K562 (cell line): Measurements from ENCODE around the gene CBFA2T2. TPM values are rescaled to one million over a fixed set of nuclear protein-coding genes. Genes with fewer than 3 reads are reported as not detected.

Source experiments
- ATAC-seq: fragments of 200-7000 bp; cut with Tn5 transposase; 3 replicates; pipeline ENCODE4 v1.9.1; 2020; ENCODE audit warnings: moderate library complexity
- BruUV-seq: library from RNA; stranded (reverse); fragments of 400-500 nt; replicated peaks from 2 replicates; lab custom pipeline; 2021; lab: Mats Ljungman, UMichigan
- CTCF ChIA-PET: fragments of 300-600 bp; formaldehyde crosslinking; extraction: SDS; loops from one replicate; lab custom pipeline; 2021; ENCODE audit warnings: low intra/inter-chr PET ratio; lab: Yijun Ruan, JAX
- POLR2A ChIA-PET: fragments of 300-600, 350-650 bp; sonication (Branson Sonifier 250); formaldehyde crosslinking; extraction: SDS; loops from one replicate; lab custom pipeline; 2021; ENCODE audit warnings: antibody characterized with exemption, inconsistent platforms; lab: Yijun Ruan, JAX
- DNase-seq, 4 experiments: peaks; one replicate each; pipeline versions ENCODE4 v3.0.0 to v3.0.0-alpha.2; 2011 to 2018; ENCODE audit warnings: low spot score in 3 of 4, mixed read lengths in 3 of 4; ENCODE audit errors: extremely low read depth in 1 of 4
- FAIRE-seq: peaks from 2 replicates; lab custom pipeline; 2011; peaks lifted over from hg19 to GRCh38; lab: Jason Lieb, UNC
- H2AFZ ChIP-seq: 2 replicates; pipeline ENCODE4 v1.6.0; 2011; ENCODE audit warnings: low read depth, low read length, control low read depth, inconsistent platforms
- H3K27ac ChIP-seq: fragments of 200-600 bp; 3 replicates; pipeline ENCODE4 v1.8.0; 2011; ENCODE audit warnings: low read depth, mild to moderate bottlenecking, control low read depth, inconsistent platforms, low read length, moderate library complexity, mixed read lengths; ENCODE audit errors: extremely low read depth
- H3K27me3 ChIP-seq, 2 experiments: fragments of 300-600 bp in 1 of 2; 2 replicates in 1 of 2; 3 replicates in 1 of 2; pipeline versions ENCODE4 v1.6.0 to v1.8.0; 2011; ENCODE audit warnings: inconsistent platforms in 2 of 2, low read length in 2 of 2, mild to moderate bottlenecking in 1 of 2, mixed read lengths in 1 of 2, moderate library complexity in 1 of 2; ENCODE audit not compliant: control insufficient read depth in 2 of 2, insufficient read depth in 2 of 2
- H3K36me3 ChIP-seq: fragments of 300-600 bp; 3 replicates; pipeline ENCODE4 v1.8.0; 2011; ENCODE audit warnings: mild to moderate bottlenecking, low read length, inconsistent platforms; ENCODE audit not compliant: control insufficient read depth, insufficient read depth
- H3K4me1 ChIP-seq, 2 experiments: fragments of 200-600 bp in 1 of 2; replicated peaks in 1 of 2; 2 replicates in 1 of 2; 3 replicates in 1 of 2; pipeline versions ENCODE4 v1.5.1 to v1.8.0; 2011; ENCODE audit warnings: inconsistent platforms in 2 of 2, low read length in 2 of 2, mild to moderate bottlenecking in 1 of 2, mixed read lengths in 1 of 2, moderate library complexity in 1 of 2; ENCODE audit not compliant: control insufficient read depth in 2 of 2, insufficient read depth in 2 of 2
- H3K4me2 ChIP-seq: 2 replicates; pipeline ENCODE4 v1.6.1; 2011; ENCODE audit warnings: low read length, control low read depth, inconsistent platforms, mixed read lengths; ENCODE audit not compliant: insufficient read depth
- H3K4me3 ChIP-seq: fragments of 200-600 bp; sonication (generic), shearing (Covaris generic); 2 replicates; pipeline ENCODE4 v1.5.1; 2016; ENCODE audit warnings: control low read depth, inconsistent platforms
- H3K79me2 ChIP-seq: fragments of 200-600 bp; 3 replicates; pipeline ENCODE4 v1.8.0; 2011; ENCODE audit warnings: low read length, inconsistent platforms; ENCODE audit not compliant: control insufficient read depth, insufficient read depth
- H3K9ac ChIP-seq, 2 experiments: 2 replicates each; pipeline versions ENCODE4 v1.6.0 to v1.6.1; 2011; ENCODE audit warnings: low read depth in 2 of 2, low read length in 2 of 2, control low read depth in 1 of 2, inconsistent platforms in 1 of 2, mild to moderate bottlenecking in 1 of 2, mixed read lengths in 1 of 2; ENCODE audit not compliant: insufficient read depth in 1 of 2
- H3K9me1 ChIP-seq: one replicate; pipeline ENCODE4 v1.6.0; 2011; ENCODE audit warnings: inconsistent platforms, mild to moderate bottlenecking, low read length, moderate library complexity; ENCODE audit not compliant: control insufficient read depth, insufficient read depth
- H3K9me3 ChIP-seq: replicated peaks from 2 replicates; pipeline ENCODE4 v1.5.1; 2011; ENCODE audit warnings: low read depth, low read length, inconsistent platforms; ENCODE audit not compliant: control insufficient read depth, insufficient read depth
- H4K20me1 ChIP-seq: replicated peaks from 2 replicates; pipeline ENCODE4 v1.6.1; 2011; ENCODE audit warnings: low read length, inconsistent platforms, mixed read lengths; ENCODE audit not compliant: control insufficient read depth, insufficient read depth
- KDM1A ChIP-seq, 2 experiments: fragments of 450-650 bp; IDR thresholded peaks; 2 replicates each; pipeline ENCODE4 v1.6.1; 2016; ENCODE audit warnings: mild to moderate bottlenecking in 2 of 2
- NFYB ChIP-seq: IDR thresholded peaks from 2 replicates; pipeline ENCODE4 v1.6.1; 2011; ENCODE audit warnings: mild to moderate bottlenecking, moderate library complexity; ENCODE audit not compliant: insufficient read length; ENCODE audit errors: extremely low read depth
- RBM25 ChIP-seq: fragments of 200-400 bp; formaldehyde crosslinking; IDR thresholded peaks from 2 replicates; pipeline ENCODE4 v1.6.1; 2018; ENCODE audit warnings: low read length, low read depth, moderate library complexity; ENCODE audit not compliant: severe bottlenecking
- RNF2 ChIP-seq: sonication (generic); IDR thresholded peaks from 2 replicates; pipeline ENCODE4 v1.6.1; 2016
- SMARCA4 ChIP-seq: fragments of 450-650 bp; IDR thresholded peaks from 2 replicates; pipeline ENCODE4 v1.6.1; 2016
- SRSF1 ChIP-seq: fragments of 200-400 bp; formaldehyde crosslinking; IDR thresholded peaks from 2 replicates; pipeline ENCODE4 v1.6.1; 2017; ENCODE audit warnings: mild to moderate bottlenecking, low read depth, low read length, moderate library complexity
- U2AF1 ChIP-seq: fragments of 200-400 bp; formaldehyde crosslinking; optimal IDR thresholded peaks from 2 replicates; pipeline ENCODE3; 2017; ENCODE audit warnings: mild to moderate bottlenecking, low read depth, low read length, moderate library complexity
- ZC3H11A ChIP-seq: IDR thresholded peaks from 2 replicates; pipeline ENCODE4 v1.6.1; 2012; ENCODE audit warnings: low read depth, low read length, improper control_type of control experiment
- ZFP36 ChIP-seq: fragments of 150-350 bp; IDR thresholded peaks from 2 replicates; pipeline ENCODE4 v1.6.1; 2018; ENCODE audit warnings: low read length, low read depth; ENCODE audit not compliant: partially characterized antibody
- WGBS: fragments of 100-300 bp; shearing (Covaris generic); methylation state at CpG from one replicate; pipeline ENCODE4 v1.1.6; 2016; ENCODE audit warnings: low coverage, mixed read lengths; ENCODE audit not compliant: insufficient coverage; ENCODE audit errors: missing lambda C conversion rate; 5-methylcytosine and 5-hydroxymethylcytosine counted together
- in situ Hi-C: fragments of 300-500 bp; cut with MboI; formaldehyde crosslinking; loops from 4 replicates; pipeline ENCODE4 v1.15.0; 2018; ENCODE audit warnings: inconsistent platforms, mixed read lengths
- intact Hi-C: fragments of 100-400 bp; cut with micrococcal nuclease; formaldehyde crosslinking; loops from 2 replicates; pipeline ENCODE4 v1.14.2; 2022
- polyA plus RNA-seq, 8 experiments: library from polyadenylated mRNA; depleted of rRNA in 4 of 8; stranded (reverse) in 5 of 8; unstranded in 3 of 8; fragments of >200 nt; fragmentation: Nextera tagmentation in 2 of 8; fragmentation: Illumina TruSeq in 1 of 8; extraction: Ambion mirVana in 2 of 8; extraction: Trizol in 1 of 8; gene quantifications; 2 replicates each; pipeline versions ENCODE4 v1.2.1 to v1.2.3, GENCODE V29; 2011 to 2014; ENCODE audit warnings: inconsistent platforms in 1 of 8, missing spikeins in 1 of 8
- total RNA-seq, 7 experiments: library from RNA; depleted of rRNA in 6 of 7; stranded (reverse); fragments of >200 nt in 6 of 7; fragmentation: Illumina TruSeq in 2 of 7; extraction: Trizol in 2 of 7; gene quantifications; 2 replicates each; pipeline versions ENCODE4 v1.2.1 to v1.2.3, GENCODE V29; 2011 to 2021; ENCODE audit warnings: low replicate concordance in 1 of 7
- TF ChIP-seq, protein P1 (sequence below): fragments of 250-450 bp; sonication (Bioruptor Pico); IDR thresholded peaks from 2 replicates; pipeline ENCODE4 v1.5.0; 2021; ENCODE audit warnings: mild to moderate bottlenecking, moderate library complexity
- TF ChIP-seq, protein P2 (sequence below): fragments of 450-650 bp; formaldehyde crosslinking; IDR thresholded peaks from 2 replicates; pipeline ENCODE4 v1.4.0; 2020; ENCODE audit warnings: mild to moderate bottlenecking, moderate library complexity
- TF ChIP-seq, protein P3 (sequence below): fragments of 450-650 bp; formaldehyde crosslinking; IDR thresholded peaks from 2 replicates; pipeline ENCODE4 v1.4.0; 2022; ENCODE audit warnings: missing genetic modification characterization
- TF ChIP-seq, protein P4 (sequence below), 2 experiments: IDR thresholded peaks in 1 of 2; conservative IDR thresholded peaks in 1 of 2; 2 replicates each; pipeline ENCODE4 v1.6.1; 2016; ENCODE audit warnings: low read depth in 2 of 2, mild to moderate bottlenecking in 1 of 2, missing compliant biosample characterization in 1 of 2, missing genetic modification characterization in 1 of 2, moderate library complexity in 1 of 2

CBFA2T2 gene
- total and polyA plus RNA-seq, 9 of the 15 experiments (the other 6 are each of a cell fraction or from before 2014, with no cell fraction given): 0.27 to 9.6 (median 5.8) TPM

DNA sequence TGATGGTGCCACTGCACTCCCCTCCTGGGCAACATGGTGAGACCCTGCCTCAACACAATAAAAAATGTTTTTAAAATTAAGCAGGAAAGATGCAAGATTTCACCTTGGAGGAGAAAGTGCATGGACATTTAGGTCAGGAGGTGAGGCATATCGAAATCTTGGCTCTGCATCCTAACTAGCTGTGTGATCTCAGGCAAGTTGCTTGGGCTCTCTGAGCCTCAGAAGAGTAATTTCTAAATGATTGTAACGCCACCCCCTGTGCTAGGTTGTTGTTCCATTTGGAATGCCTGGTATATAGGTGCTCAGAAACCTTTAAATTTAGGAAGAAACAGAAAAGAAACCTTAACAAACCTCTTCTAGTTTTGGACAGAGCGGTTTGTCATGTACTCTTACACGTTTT, 136.3 kb downstream of the CBFA2T2 start:
- ChIA-PET POLR2A (no interaction called here), CTCF (no interaction called here)
- H2AFZ ChIP-seq: no peak overlapping the region
- no peak overlapping the region for H3K4me3 ChIP-seq
- H4K20me1 ChIP-seq: no peaks in the 10 kb centered on the region
- WGBS: 65% methylated on average over 4 of the region's 4 CpGs
- H3K9me3 ChIP-seq: no peaks in the 10 kb centered on the region
- H3K4me1 ChIP-seq: peaks cover 5 to 10% of the 10 kb centered on the region in 2 experiments; a peak in 3 of 5 replicates
- ATAC-seq (no peak), DNase-seq (no peak), FAIRE-seq (no peak)
- peaks cover 42% of the 10 kb centered on the region; the same call in 2 of the 3 replicates for H3K36me3 ChIP-seq
- intact Hi-C loops (no loop called here), in situ Hi-C loops (no loop called here)
- no peaks in the 10 kb centered on the region for H3K9me1 ChIP-seq
- H3K4me2 ChIP-seq: no peak overlapping the region
- H3K27me3 ChIP-seq: no peaks in the 10 kb centered on the region
- no peaks in the 10 kb centered on the region for H3K79me2 ChIP-seq
- H3K27ac ChIP-seq: no peak overlapping the region
- BruUV-seq: no TSS peak
- no peak overlapping the region for H3K9ac ChIP-seq
- TF ChIP-seq NFYB (no peak), RBM25 (peak; percentile 80), SRSF1 (no peak), U2AF1 (no peak), KDM1A (IDR thresholded peaks at IDR 0.05) (peak; percentile 11 to 22; a peak in 1 of 4 replicates), ZFP36 (peak; percentile 69), SMARCA4 (no peak), RNF2 (no peak), ZC3H11A (no peak)
- TF ChIP-seq, protein P1, sequence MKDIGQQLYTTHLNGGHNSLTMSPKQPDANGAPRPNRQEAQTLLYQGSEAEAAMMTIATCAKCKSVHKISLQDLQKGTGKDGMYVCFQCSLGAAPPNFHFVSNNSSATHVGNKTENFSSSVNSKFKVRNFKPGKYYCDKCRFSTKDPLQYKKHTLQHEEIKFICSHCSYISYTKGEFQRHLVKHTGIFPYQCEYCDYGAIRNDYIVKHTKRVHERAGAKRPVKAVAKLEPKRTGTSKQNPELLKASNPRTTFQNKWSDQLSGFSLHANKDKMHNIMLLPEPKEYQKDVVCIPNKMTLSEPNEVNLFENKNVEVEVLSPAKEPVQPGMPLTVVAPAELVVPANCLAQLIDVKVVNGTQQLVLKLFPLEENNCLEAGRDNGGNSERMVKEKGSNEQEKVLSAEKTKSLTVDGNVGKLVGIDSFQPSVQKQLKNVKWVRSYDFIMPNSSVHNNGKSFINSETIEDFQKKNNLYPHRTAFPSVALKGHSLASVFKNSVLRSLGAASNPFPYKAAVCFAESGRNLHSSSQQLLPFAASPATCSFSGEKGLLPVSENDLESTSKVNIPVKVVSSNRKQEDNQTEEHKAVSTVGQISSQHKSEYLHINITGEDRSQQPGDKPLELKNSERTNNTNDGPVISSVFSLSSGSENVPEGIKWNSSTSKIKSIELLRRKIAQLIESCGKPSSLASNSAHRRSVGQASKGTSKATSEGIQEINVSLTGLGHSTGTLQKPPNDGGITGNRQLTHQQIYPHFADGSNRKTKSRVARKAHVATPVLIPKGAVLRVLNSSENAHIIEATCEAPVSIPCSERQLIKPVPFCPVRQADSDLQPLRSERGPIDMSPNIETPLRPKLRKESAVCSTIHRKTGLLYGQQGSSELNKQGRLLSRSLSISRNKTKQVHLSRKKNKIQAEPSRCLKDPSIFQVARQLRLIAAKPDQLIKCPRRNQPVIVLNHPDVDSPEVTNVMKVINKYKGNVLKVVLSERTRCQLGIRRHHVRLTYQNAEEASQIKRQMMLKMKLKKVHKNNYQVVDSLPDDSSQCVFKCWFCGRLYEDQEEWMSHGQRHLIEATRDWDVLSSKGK (CRISPR knock-in tag): no peak
- TF ChIP-seq, protein P2, sequence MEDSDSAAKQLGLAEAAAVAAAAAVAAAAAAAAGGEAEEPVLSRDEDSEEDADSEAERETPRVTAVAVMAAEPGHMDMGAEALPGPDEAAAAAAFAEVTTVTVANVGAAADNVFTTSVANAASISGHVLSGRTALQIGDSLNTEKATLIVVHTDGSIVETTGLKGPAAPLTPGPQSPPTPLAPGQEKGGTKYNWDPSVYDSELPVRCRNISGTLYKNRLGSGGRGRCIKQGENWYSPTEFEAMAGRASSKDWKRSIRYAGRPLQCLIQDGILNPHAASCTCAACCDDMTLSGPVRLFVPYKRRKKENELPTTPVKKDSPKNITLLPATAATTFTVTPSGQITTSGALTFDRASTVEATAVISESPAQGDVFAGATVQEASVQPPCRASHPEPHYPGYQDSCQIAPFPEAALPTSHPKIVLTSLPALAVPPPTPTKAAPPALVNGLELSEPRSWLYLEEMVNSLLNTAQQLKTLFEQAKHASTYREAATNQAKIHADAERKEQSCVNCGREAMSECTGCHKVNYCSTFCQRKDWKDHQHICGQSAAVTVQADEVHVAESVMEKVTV (CRISPR knock-in tag): no peak
- TF ChIP-seq, protein P3, sequence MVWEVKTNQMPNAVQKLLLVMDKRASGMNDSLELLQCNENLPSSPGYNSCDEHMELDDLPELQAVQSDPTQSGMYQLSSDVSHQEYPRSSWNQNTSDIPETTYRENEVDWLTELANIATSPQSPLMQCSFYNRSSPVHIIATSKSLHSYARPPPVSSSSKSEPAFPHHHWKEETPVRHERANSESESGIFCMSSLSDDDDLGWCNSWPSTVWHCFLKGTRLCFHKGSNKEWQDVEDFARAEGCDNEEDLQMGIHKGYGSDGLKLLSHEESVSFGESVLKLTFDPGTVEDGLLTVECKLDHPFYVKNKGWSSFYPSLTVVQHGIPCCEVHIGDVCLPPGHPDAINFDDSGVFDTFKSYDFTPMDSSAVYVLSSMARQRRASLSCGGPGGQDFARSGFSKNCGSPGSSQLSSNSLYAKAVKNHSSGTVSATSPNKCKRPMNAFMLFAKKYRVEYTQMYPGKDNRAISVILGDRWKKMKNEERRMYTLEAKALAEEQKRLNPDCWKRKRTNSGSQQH (CRISPR knock-in tag): no peak
- TF ChIP-seq, protein P4, sequence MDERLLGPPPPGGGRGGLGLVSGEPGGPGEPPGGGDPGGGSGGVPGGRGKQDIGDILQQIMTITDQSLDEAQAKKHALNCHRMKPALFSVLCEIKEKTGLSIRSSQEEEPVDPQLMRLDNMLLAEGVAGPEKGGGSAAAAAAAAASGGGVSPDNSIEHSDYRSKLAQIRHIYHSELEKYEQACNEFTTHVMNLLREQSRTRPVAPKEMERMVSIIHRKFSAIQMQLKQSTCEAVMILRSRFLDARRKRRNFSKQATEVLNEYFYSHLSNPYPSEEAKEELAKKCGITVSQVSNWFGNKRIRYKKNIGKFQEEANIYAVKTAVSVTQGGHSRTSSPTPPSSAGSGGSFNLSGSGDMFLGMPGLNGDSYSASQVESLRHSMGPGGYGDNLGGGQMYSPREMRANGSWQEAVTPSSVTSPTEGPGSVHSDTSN (CRISPR knock-in tag; IDR thresholded peaks at IDR 0.05; ENCODE audit: low read depth): no peak
- TF ChIP-seq, protein P4 (tag; conservative IDR thresholded peaks at IDR 0.05; ENCODE audit: low read depth): no peak
